PC-3 (cell line): ENCODE measurements around the gene PPFIBP1. TPM values are rescaled to one million over a fixed set of nuclear protein-coding genes. Genes with fewer than 3 reads are reported as not detected.
"Not testable (repeated sequence)": the region's sequence is repeated elsewhere in the genome, so short reads cannot be mapped to it uniquely, and the experiment has no call there.

Source experiments
- ATAC-seq: fragments of 200-7000 bp; cut with Tn5 transposase; 2 replicates; pipeline ENCODE4 v1.9.1; 2020; ENCODE audit warnings: mild to moderate bottlenecking, moderate library complexity
- BruUV-seq: library from RNA; stranded (reverse); fragments of 400-500 nt; replicated peaks from 2 replicates; lab custom pipeline; 2021; lab: Mats Ljungman, UMichigan
- CTCF ChIA-PET: fragments of 300-600 bp; sonication (Branson Sonifier 250); formaldehyde crosslinking; loops from one replicate; lab custom pipeline; 2022; ENCODE audit warnings: antibody characterized with exemption; lab: Charles Lee
- POLR2A ChIA-PET: fragments of 300-600 bp; sonication (Branson Sonifier 250); formaldehyde crosslinking; loops from one replicate; lab custom pipeline; 2022; ENCODE audit warnings: antibody characterized with exemption; ENCODE audit not compliant: unreplicated experiment; lab: Charles Lee
- DNase-seq: peaks from one replicate; pipeline ENCODE4 v3.0.0-alpha.2; 2015
- H2AFZ ChIP-seq: fragments of 300-600 bp; sonication (generic); 2 replicates; pipeline ENCODE4 v1.6.0; 2016; ENCODE audit warnings: antibody characterized with exemption, low read length
- H3F3A ChIP-seq: fragments of 300-600 bp; sonication (generic); one replicate; pipeline ENCODE4 v1.6.0; 2017; ENCODE audit warnings: antibody characterized with exemption, low read length, control low read depth, mild to moderate bottlenecking; ENCODE audit not compliant: unreplicated experiment
- H3K27ac ChIP-seq: fragments of 300-600 bp; sonication (generic); 2 replicates; pipeline ENCODE4 v1.5.1; 2016; ENCODE audit warnings: mild to moderate bottlenecking, low read length
- H3K27me3 ChIP-seq: fragments of 300-600 bp; sonication (generic); 2 replicates; pipeline ENCODE4 v1.6.1; 2016; ENCODE audit warnings: low read length, mixed read lengths
- H3K36me3 ChIP-seq: fragments of 300-600 bp; sonication (generic); 2 replicates; pipeline ENCODE4 v1.6.1; 2016; ENCODE audit warnings: low read depth, mixed run types, low read length, mixed read lengths
- H3K4me1 ChIP-seq: fragments of 300-600 bp; sonication (generic); 2 replicates; pipeline ENCODE4 v1.5.1; 2016; ENCODE audit warnings: low read length; ENCODE audit not compliant: insufficient read depth
- H3K4me2 ChIP-seq: fragments of 300-600 bp; sonication (generic); 2 replicates; pipeline ENCODE4 v1.6.0; 2016; ENCODE audit warnings: low read length
- H3K4me3 ChIP-seq: fragments of 300-600 bp; sonication (generic); 2 replicates; pipeline ENCODE4 v1.5.1; 2016; ENCODE audit warnings: mild to moderate bottlenecking, low read length, mixed read lengths
- H3K79me2 ChIP-seq: fragments of 300-600 bp; sonication (generic); 2 replicates; pipeline ENCODE4 v1.6.1; 2017; ENCODE audit warnings: low read length, mixed read lengths
- H3K9ac ChIP-seq: fragments of 300-600 bp; sonication (generic); 2 replicates; pipeline ENCODE4 v1.6.0; 2016; ENCODE audit warnings: mild to moderate bottlenecking, low read length
- H3K9me2 ChIP-seq: fragments of 300-600 bp; sonication (generic); replicated peaks from 2 replicates; pipeline ENCODE4 v1.6.1; 2016; ENCODE audit warnings: mixed run types, low read length, mixed read lengths
- H3K9me3 ChIP-seq: fragments of 300-600 bp; sonication (generic); 2 replicates; pipeline ENCODE4 v1.6.1; 2016; ENCODE audit warnings: low read length, mixed read lengths
- H4K20me1 ChIP-seq: fragments of 300-600 bp; sonication (generic); 2 replicates; pipeline ENCODE4 v1.6.1; 2016; ENCODE audit warnings: low read length, mixed read lengths
- EZH2 ChIP-seq: fragments of 300-600 bp; sonication (generic); IDR thresholded peaks from one replicate; pipeline ENCODE4 v1.6.1; 2017; ENCODE audit warnings: antibody characterized with exemption, mild to moderate bottlenecking, low read length; ENCODE audit not compliant: unreplicated experiment
- EZH2phosphoT487 ChIP-seq: fragments of 300-600 bp; sonication (generic); IDR thresholded peaks from 2 replicates; pipeline ENCODE4 v1.6.1; 2018; ENCODE audit warnings: mild to moderate bottlenecking, antibody characterized with exemption, low read length, borderline replicate concordance
- intact Hi-C: fragments of 100-400 bp; cut with micrococcal nuclease; formaldehyde crosslinking; loops from 2 replicates; pipeline ENCODE4 v1.9.0; 2023
- total RNA-seq: library from RNA; depleted of rRNA; stranded (reverse); fragments of >200 nt; gene quantifications from 2 replicates; pipeline ENCODE4 v1.2.3, GENCODE V29; 2014
- TF ChIP-seq, protein P1 (sequence below): fragments of 300-600 bp; sonication (generic); conservative IDR thresholded peaks from 2 replicates; pipeline ENCODE4 v1.5.1; 2017; ENCODE audit warnings: antibody characterized with exemption, low read depth, mild to moderate bottlenecking, low read length

PPFIBP1 gene
- total RNA-seq, 1 experiment from 2014 or later, result 56.9 TPM

DNA sequence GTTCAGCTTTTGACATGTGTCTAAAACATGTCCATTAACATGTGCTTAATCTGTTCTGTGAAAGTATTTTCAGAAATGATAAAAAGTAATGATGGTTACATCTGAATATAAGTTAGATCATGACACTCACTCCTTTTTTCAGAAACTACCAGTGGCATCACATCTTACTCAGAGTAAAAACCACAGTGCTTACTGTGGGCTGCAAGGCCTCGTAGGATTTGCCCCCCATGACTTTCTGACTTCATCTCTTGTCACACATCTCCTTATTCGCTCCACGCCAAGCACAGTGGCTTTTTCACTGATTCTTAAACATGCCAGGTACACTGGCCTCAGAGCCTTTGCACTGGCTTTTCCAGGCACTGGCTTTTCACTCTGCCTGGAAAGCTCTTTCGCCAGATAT lies 112.6 kb downstream of the PPFIBP1 start:
- H3K9ac ChIP-seq, H3K4me2 ChIP-seq, H3K27ac ChIP-seq, DNase-seq, H3K9me3 ChIP-seq, H3K27me3 ChIP-seq, H3K9me2 ChIP-seq, H4K20me1 ChIP-seq, CTCF ChIA-PET, H3F3A ChIP-seq, H3K4me3 ChIP-seq, H2AFZ ChIP-seq, BruUV-seq, H3K36me3 ChIP-seq, H3K79me2 ChIP-seq, ATAC-seq, intact Hi-C loops, POLR2A ChIA-PET: not testable (repeated sequence)
- peaks cover 13% of the 10 kb centered on the region for H3K4me1 ChIP-seq

DNA sequence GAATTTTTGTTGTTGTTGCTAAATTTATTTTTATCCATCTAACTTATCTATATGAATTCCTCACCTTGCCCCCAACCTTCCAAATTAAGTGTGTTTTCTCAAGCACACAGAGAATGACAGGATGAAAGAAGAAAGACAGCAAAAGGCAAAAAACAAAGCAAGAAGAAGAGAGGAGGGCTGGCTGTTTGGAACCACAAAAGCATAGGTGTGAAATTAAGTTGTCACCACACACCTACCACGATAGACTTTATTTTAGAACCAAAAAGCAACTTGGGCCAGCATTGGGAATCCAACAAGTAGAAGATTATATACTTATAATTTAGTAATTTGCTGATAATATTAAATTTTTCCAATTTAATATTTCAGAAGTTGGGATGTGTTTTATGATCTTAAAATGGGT lies 113.5 kb downstream of the PPFIBP1 start:
- BruUV-seq, result no TSS peak
- Histone ChIP-seq H3K36me3 (peaks cover 4% of the 10 kb centered on the region; the same call in 1 of the 2 replicates), H3K79me2 (no peaks in the 10 kb centered on the region), H3F3A (peaks cover 4% of the 10 kb centered on the region), H3K27me3 (no peaks in the 10 kb centered on the region), H3K27ac (no peak overlapping the region), H3K4me2 (no peak overlapping the region), H2AFZ (no peak overlapping the region), H3K9me3 (no peaks in the 10 kb centered on the region), H3K4me3 (no peak overlapping the region), H4K20me1 (no peaks in the 10 kb centered on the region), H3K9ac (no peak overlapping the region), H3K9me2 (no peaks in the 10 kb centered on the region), H3K4me1 (peaks cover 21% of the 10 kb centered on the region)
- DNase-seq, result no peak
- ATAC-seq, result no peak
- ChIA-PET POLR2A (no interaction called here), CTCF (no interaction called here)
- TF ChIP-seq EZH2 (no peak), EZH2phosphoT487 (no peak)
- TF ChIP-seq, protein P1, sequence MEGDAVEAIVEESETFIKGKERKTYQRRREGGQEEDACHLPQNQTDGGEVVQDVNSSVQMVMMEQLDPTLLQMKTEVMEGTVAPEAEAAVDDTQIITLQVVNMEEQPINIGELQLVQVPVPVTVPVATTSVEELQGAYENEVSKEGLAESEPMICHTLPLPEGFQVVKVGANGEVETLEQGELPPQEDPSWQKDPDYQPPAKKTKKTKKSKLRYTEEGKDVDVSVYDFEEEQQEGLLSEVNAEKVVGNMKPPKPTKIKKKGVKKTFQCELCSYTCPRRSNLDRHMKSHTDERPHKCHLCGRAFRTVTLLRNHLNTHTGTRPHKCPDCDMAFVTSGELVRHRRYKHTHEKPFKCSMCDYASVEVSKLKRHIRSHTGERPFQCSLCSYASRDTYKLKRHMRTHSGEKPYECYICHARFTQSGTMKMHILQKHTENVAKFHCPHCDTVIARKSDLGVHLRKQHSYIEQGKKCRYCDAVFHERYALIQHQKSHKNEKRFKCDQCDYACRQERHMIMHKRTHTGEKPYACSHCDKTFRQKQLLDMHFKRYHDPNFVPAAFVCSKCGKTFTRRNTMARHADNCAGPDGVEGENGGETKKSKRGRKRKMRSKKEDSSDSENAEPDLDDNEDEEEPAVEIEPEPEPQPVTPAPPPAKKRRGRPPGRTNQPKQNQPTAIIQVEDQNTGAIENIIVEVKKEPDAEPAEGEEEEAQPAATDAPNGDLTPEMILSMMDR, result no peak
- intact Hi-C loops, result no loop called here

DNA sequence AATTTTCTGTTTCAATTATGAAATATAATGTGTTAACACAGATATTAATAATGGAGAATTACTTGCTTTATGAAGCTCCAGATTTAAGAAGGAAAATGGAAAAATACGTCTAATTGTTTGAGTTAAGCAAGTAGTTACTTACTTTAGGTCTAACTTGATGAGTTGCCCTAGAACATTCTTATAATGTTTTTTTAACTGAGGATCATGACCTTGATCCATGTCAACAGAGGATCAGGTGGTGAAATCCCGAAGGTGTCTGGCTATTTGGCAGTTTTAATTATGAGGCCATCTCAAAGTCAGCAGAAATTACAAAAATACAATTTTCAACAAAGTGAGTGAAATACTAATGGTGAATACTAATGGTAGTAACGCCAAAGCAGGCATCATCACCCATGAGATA lies 115.3 kb downstream of the PPFIBP1 start:
- Histone ChIP-seq H2AFZ (no peak overlapping the region), H4K20me1 (no peaks in the 10 kb centered on the region), H3K79me2 (no peaks in the 10 kb centered on the region), H3K4me2 (no peak overlapping the region), H3K9ac (no peak overlapping the region), H3K4me1 (peaks cover 26% of the 10 kb centered on the region), H3F3A (peaks cover 4% of the 10 kb centered on the region), H3K36me3 (peaks cover 4% of the 10 kb centered on the region; the same call in 1 of the 2 replicates), H3K27ac (no peak overlapping the region), H3K27me3 (no peaks in the 10 kb centered on the region), H3K9me3 (no peaks in the 10 kb centered on the region), H3K9me2 (no peaks in the 10 kb centered on the region), H3K4me3 (no peak overlapping the region)
- intact Hi-C loops, result no loop called here
- DNase-seq (no peak), ATAC-seq (no peak)
- ChIA-PET POLR2A (no interaction called here), CTCF (no interaction called here)
- TF ChIP-seq EZH2 (no peak), EZH2phosphoT487 (no peak)
- TF ChIP-seq, protein P1, result no peak
- no TSS peak for BruUV-seq

DNA sequence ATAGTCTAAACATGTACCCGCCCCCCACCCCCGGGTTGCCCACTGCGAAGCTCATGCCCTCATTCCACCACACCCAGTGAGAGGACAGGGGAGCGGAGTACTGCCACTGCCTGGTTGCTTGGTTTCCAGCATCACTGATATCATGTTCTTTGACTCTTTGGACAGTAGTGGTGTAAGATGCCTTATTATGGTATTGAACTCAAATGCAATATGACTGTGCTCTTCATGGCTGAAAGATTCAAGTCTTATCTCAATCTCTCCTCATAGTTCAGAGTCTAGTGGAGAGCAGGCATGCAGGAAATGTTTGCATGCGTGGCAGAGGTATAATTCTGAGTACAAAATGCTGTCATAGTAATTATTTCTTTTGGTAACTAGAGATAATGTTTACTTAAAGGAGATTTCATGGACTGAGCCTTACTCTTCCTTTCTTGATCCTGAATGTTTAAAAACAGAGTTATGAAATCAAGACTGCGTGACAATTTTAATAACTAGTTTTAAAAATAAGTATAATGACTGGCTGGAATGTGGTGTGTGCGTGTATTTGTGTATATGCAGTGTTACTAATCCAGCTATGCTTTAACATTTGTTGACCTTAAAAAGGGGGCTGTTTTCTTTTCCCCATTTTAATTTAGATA lies 116.7 kb downstream of the PPFIBP1 start:
- H4K20me1 ChIP-seq, H3F3A ChIP-seq, H3K27me3 ChIP-seq, H3K9ac ChIP-seq, H3K4me2 ChIP-seq, H3K36me3 ChIP-seq, H3K4me3 ChIP-seq, DNase-seq, H2AFZ ChIP-seq, H3K9me3 ChIP-seq, H3K79me2 ChIP-seq, BruUV-seq, ATAC-seq, CTCF ChIA-PET, intact Hi-C loops, H3K9me2 ChIP-seq, POLR2A ChIA-PET: not testable (repeated sequence)
- Histone ChIP-seq H3K27ac (0 out of 2 replicates have a peak overlapping the region, but pooled peaks have one; percentile 14), H3K4me1 (peaks cover 30% of the 10 kb centered on the region)

DNA sequence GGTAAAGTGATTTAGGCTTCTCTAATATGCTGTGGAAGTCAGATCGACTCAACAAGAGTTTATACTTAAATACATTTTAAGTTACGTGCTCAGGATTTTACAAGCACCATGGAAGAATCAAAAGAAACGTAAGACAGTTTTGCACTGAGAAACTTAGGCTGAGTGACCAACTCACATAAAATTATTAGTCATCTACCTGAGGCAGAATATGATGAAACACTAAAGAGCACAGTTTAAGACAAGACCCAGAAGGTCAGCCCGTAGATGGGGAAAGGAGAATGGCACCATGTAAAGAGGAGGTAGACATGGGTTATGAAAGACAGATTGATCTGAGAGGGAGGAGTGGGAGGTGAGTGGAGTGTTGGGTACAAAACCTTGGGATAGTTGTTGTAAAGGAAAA lies 118.4 kb downstream of the PPFIBP1 start:
- H3K36me3 ChIP-seq, H3K9me2 ChIP-seq, intact Hi-C loops, H4K20me1 ChIP-seq, H3K9me3 ChIP-seq, BruUV-seq, H3F3A ChIP-seq, CTCF ChIA-PET, H3K79me2 ChIP-seq, H3K27me3 ChIP-seq: not testable (repeated sequence)
- H3K27ac ChIP-seq, result peak overlapping the region; percentile 90
- peak overlapping the region; percentile 40; the same call in 1 of the 2 replicates for H2AFZ ChIP-seq
- peaks cover 30% of the 10 kb centered on the region for H3K4me1 ChIP-seq
- POLR2A ChIA-PET, result interaction anchor here (0.6 kb wide), 1 partner anchor 118 kb away, joined by 3 read pairs; the partner anchor contains the start of gene PPFIBP1
- H3K4me3 ChIP-seq, result peak overlapping the region; percentile 34
- peak overlapping the region; percentile 74 for H3K4me2 ChIP-seq
- DNase-seq (peak; percentile 89), ATAC-seq (peak; percentile 96)
- H3K9ac ChIP-seq, result peak overlapping the region; percentile 56
